Measurements from ENCODE around the gene UAP1.

DNA sequence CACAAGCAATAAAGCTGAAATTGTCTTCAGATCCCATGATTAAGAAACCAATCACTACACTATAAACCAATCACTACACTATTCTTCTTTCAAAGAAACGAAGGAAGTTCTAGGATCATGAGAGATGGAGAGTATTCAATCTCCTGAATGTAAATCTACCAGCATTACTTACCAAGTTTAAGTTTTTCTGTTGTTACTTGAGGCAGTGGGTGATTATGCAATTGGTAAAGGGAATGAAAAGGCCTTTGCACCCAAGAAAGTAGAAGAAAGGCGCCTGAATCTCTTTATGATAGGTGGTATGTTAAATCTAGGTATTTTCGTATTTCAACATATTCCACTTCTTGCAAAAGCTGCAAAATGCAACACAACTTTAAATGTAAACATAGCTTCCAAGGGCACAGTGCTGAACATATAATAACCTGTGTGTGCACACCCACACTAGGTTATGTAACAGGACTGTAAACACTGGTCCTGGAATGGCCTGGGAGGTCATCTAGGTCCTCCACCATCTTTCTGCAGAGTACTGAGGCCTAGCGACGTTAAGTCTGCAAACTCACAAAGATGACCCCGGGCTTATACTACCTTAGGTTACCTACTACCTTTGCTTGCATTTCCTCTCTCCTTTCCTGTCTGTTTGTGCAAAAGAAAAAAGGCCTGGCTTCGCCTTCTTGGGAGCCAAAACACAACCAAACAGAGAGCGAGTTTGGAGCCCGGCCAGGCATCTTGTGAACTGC, 1.1 kb upstream of the UAP1 start:
- TF ChIP-seq, protein P1, sequence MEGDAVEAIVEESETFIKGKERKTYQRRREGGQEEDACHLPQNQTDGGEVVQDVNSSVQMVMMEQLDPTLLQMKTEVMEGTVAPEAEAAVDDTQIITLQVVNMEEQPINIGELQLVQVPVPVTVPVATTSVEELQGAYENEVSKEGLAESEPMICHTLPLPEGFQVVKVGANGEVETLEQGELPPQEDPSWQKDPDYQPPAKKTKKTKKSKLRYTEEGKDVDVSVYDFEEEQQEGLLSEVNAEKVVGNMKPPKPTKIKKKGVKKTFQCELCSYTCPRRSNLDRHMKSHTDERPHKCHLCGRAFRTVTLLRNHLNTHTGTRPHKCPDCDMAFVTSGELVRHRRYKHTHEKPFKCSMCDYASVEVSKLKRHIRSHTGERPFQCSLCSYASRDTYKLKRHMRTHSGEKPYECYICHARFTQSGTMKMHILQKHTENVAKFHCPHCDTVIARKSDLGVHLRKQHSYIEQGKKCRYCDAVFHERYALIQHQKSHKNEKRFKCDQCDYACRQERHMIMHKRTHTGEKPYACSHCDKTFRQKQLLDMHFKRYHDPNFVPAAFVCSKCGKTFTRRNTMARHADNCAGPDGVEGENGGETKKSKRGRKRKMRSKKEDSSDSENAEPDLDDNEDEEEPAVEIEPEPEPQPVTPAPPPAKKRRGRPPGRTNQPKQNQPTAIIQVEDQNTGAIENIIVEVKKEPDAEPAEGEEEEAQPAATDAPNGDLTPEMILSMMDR (IDR thresholded peaks at IDR 0.05; ENCODE audit: insufficient read depth, low read depth, low read length) = no peak
- TF ChIP-seq EZH2 (IDR thresholded peaks at IDR 0.05; ENCODE audit: insufficient read depth, low read length) = no peak

Measured in astrocyte (in vitro differentiated cells and primary cell).